ENCODE data around the gene POMGNT2.
"Not testable (repeated sequence)": the region's sequence is repeated elsewhere in the genome, so short reads cannot be mapped to it uniquely, and the experiment has no call there.

POMGNT2 gene

GRCh38 chr3:43075904-43076661, 29.8 kb downstream of the POMGNT2 start:
- DNase-seq = no peak

- DNase-seq = no peak
These were observed 30.8 kb downstream of the POMGNT2 start for GRCh38 chr3:43074901-43075689.

- no peak for DNase-seq
These were observed 31.4 kb downstream of the POMGNT2 start for GRCh38 chr3:43074482-43074881.

GRCh38 chr3:43073836-43074220, 32.1 kb downstream of the POMGNT2 start:
- no peak for DNase-seq

- DNase-seq = no peak
These were observed 32.6 kb downstream of the POMGNT2 start for GRCh38 chr3:43073116-43073835.

- DNase-seq = no peak
These were observed 33.5 kb downstream of the POMGNT2 start for GRCh38 chr3:43072361-43072760.

- peak; percentile 18 to 50 (median 38) for DNase-seq
These were observed 34.5 kb downstream of the POMGNT2 start for GRCh38 chr3:43071313-43071893.

- DNase-seq = not testable (repeated sequence)
These were observed 35.2 kb downstream of the POMGNT2 start for GRCh38 chr3:43070670-43071069.

- no peak for DNase-seq
These were observed 42.8 kb downstream of the POMGNT2 start for GRCh38 chr3:43063114-43063513.

- no peak for DNase-seq
These were observed 43.3 kb downstream of the POMGNT2 start for GRCh38 chr3:43062564-43063040.

- no peak for DNase-seq
These were observed 43.8 kb downstream of the POMGNT2 start for GRCh38 chr3:43062040-43062563.

GRCh38 chr3:43061101-43061895, 44.6 kb downstream of the POMGNT2 start:
- no peak for DNase-seq

GRCh38 chr3:43059456-43059855, 46.4 kb downstream of the POMGNT2 start:
- no peak for DNase-seq

- DNase-seq = no peak
These were observed 49.8 kb downstream of the POMGNT2 start for GRCh38 chr3:43055806-43056770.

GRCh38 chr3:43055393-43055792, 50.5 kb downstream of the POMGNT2 start:
- DNase-seq = no peak

GRCh38 chr3:43054754-43055153, 51.1 kb downstream of the POMGNT2 start:
- no peak for DNase-seq

- no peak for DNase-seq
These were observed 52.6 kb downstream of the POMGNT2 start for GRCh38 chr3:43053291-43053690.

- DNase-seq = no peak
These were observed 57.4 kb downstream of the POMGNT2 start for GRCh38 chr3:43048470-43048869.

- DNase-seq = no peak
These were observed 59.3 kb downstream of the POMGNT2 start for GRCh38 chr3:43046583-43046982.

GRCh38 chr3:43045079-43045478, 60.8 kb downstream of the POMGNT2 start:
- DNase-seq = not testable (repeated sequence)

Measured in suppressor macrophage (primary cell).